NCI-H1417 (cell line): ENCODE results near the gene CNMD.
"Not testable (repeated sequence)": the region's sequence is repeated elsewhere in the genome, so short reads cannot be mapped to it uniquely, and the experiment has no call there.

ENCODE experiments used
- DNase-seq, 3 experiments: peaks; one replicate each; lab custom pipeline; 2025; lab: John Stamatoyannopoulos, UW

Gene CNMD

DNA sequence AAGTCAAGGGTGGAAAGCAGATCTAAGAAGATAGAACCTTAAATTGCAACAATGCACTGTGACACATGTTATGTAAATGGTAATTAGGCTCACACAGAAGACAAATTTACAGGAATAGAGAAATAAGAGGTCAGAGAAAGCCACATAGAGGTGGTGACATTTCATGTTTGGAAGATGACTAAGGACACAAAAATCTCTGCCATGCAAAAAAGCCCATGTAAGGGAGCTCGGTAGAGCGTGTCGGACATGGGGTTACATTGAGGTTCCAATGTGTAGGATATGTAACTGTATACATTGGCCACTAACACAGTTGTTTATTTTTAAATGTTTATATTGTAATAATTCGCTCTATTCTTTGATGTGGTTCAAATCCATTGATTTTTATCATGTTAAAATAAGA lies 53.2 kb downstream of the CNMD start:
- no peak for DNase-seq

- not testable (repeated sequence) for DNase-seq
These were observed 53.8 kb downstream of the CNMD start for GRCh38 chr13:52685806-52686205.

GRCh38 chr13:52677823-52678222 lies 61.8 kb downstream of the CNMD start:
- no peak for DNase-seq

GRCh38 chr13:52673465-52673864 lies 66.2 kb downstream of the CNMD start:
- no peak for DNase-seq

DNA sequence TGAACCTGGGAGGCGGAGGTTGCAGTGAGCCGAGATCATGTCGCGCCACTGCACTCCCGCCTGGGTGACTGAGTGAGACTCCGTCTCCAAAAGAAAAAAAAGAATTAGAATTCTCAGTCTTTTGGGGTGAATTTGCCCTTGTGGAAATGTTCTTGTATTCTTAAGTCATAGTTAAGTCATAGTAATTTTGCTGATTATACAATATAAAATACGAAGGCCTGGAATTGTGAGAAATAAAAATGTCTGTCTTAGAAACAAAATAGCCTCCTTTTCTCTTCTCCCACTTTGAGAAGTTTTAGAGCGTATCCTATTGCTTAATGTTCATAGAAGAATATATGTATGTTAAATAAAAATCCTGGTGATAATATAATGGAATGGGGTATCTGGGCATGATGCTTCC lies 68.9 kb downstream of the CNMD start:
- DNase-seq, result no peak

DNA sequence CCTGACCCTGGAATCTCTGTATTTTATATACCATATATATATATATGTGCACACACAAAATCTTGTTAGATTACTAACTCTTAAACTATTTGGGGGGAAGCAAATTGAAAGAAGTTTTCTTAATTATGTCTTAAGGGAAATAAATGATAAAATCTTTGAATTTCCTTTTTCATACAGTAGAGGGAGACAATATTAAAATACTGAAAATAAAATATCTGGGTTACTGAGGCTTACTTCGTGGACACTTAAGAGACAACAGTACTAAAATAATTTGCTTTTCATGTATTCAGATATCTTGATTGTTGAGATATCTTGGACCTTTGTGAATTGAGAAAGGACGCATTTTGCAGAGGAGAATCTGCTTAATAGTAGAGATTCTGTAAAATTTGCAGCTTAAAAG lies 69.9 kb downstream of the CNMD start:
- DNase-seq, result no peak

DNA sequence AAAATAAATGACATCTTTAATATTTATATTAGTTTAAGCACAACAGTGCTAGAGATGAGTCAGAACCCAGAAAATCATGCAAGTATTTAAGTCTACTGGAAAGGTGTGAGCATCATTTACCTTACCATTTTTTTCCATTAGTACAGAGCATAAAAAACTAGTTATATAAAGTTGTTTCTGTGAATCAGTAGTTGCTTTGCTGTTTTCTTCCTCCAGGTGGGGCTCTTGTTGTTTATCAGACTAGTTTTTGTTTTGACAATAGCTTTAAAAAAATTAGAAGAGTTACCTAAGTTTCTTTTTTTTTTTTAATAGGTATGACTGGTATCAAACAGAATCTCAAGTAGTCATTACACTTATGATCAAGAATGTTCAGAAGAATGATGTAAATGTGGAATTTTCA lies 74.3 kb downstream of the CNMD start:
- DNase-seq, result peak in 2 of 3 experiments; percentile 35 to 65

GRCh38 chr13:52664272-52664671 lies 75.3 kb downstream of the CNMD start:
- DNase-seq, result no peak

DNA sequence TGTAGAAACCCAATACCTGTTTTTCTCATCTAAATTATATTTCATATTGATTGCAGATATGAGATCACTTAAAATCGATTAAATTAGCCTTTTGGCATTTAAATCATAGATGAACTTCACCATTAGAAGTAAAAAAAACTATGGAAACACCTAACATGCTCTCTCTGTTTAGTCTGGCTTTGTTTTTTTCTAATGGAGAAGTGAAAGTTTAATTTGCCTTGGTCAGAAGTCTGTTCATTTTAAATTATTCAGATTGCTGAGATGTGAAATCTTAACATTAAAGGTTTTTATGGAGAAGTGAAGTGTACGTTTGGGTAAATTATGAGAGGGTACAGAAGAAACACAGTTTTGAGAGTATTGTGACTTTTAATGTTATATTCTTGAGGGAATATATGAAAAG lies 80.3 kb downstream of the CNMD start:
- no peak for DNase-seq
